NCI-H1092 (cell line): ENCODE results near the gene CDK11A.
"Not testable (repeated sequence)": the region's sequence is repeated elsewhere in the genome, so short reads cannot be mapped to it uniquely, and the experiment has no call there.

Experiments used
- DNase-seq: peaks from one replicate; lab custom pipeline; 2025; lab: John Stamatoyannopoulos, UW

Gene CDK11A

GRCh38 chr1:1724035-1724864 is at the start of gene CDK11A:
Gene CDK11A, minus strand, starts transcription at chr1:1724357. Its CDS starts 1,539 bp downstream, at chr1:1722818.
- DNase-seq, result not testable (repeated sequence)

GRCh38 chr1:1773874-1774273 is 49.7 kb upstream of the CDK11A start:
- no peak for DNase-seq

- no peak for DNase-seq
Observed at GRCh38 chr1:1771096-1771495, 46.9 kb upstream of the CDK11A start.

- no peak for DNase-seq
Observed at GRCh38 chr1:1770102-1770501, 45.9 kb upstream of the CDK11A start.

GRCh38 chr1:1768249-1768992 is 44.3 kb upstream of the CDK11A start:
- no peak for DNase-seq

GRCh38 chr1:1764876-1765470 is 40.8 kb upstream of the CDK11A start:
- no peak for DNase-seq

GRCh38 chr1:1763657-1764621 is 39.8 kb upstream of the CDK11A start:
- DNase-seq, result no peak

GRCh38 chr1:1761504-1762376 is 37.6 kb upstream of the CDK11A start:
- no peak for DNase-seq

GRCh38 chr1:1760715-1761114 is 36.6 kb upstream of the CDK11A start:
- DNase-seq, result no peak

- DNase-seq, result no peak
Observed at GRCh38 chr1:1760345-1760650, 36.1 kb upstream of the CDK11A start.

- no peak for DNase-seq
Observed at GRCh38 chr1:1759456-1760344, 35.5 kb upstream of the CDK11A start.

GRCh38 chr1:1758692-1759455 is 34.7 kb upstream of the CDK11A start:
- DNase-seq, result no peak

- DNase-seq, result no peak
Observed at GRCh38 chr1:1758059-1758621, 34.0 kb upstream of the CDK11A start.

- DNase-seq, result no peak
Observed at GRCh38 chr1:1757422-1758058, 33.4 kb upstream of the CDK11A start.

GRCh38 chr1:1756661-1757421 is 32.7 kb upstream of the CDK11A start:
- no peak for DNase-seq

- DNase-seq, result no peak
Observed at GRCh38 chr1:1755852-1756251, 31.7 kb upstream of the CDK11A start.

GRCh38 chr1:1755426-1755825 is 31.3 kb upstream of the CDK11A start:
- DNase-seq, result no peak
